ENCODE measurements around the gene OR10P1.

The OR10P1 gene

GRCh38 chr12:55686366-55687010 is 49.8 kb downstream of the OR10P1 start:
- DNase-seq (ENCODE audit: low spot score): no peak
